Thymus (tissue), 11 donors: Measurements from ENCODE around the gene MYO5C. TPM values are rescaled to one million over a fixed set of nuclear protein-coding genes. Genes with fewer than 3 reads are reported as not detected.
A peak's percentile ranks its signal among the peaks of the same experiment; 100 is the strongest.

Experiments
- DNase-seq, 9 donors: peaks; one replicate each; pipeline ENCODE4 v3.0.0-alpha.2; 2013; ENCODE audit warnings: low spot score in 9 of 9, low read depth in 6 of 9, missing footprints in 1 of 9
- H3K27ac ChIP-seq, 2 donors: one replicate each; pipeline ENCODE4 v1.5.1; 2013; ENCODE audit warnings: control low read depth in 1 of 2, low read depth in 1 of 2, low read length in 1 of 2, mild to moderate bottlenecking in 1 of 2, moderate library complexity in 1 of 2
- H3K27me3 ChIP-seq, 2 donors: one replicate each; pipeline ENCODE4 v1.5.1; 2013; ENCODE audit warnings: low read length in 1 of 2; ENCODE audit not compliant: control insufficient read depth in 2 of 2, insufficient read depth in 1 of 2
- H3K36me3 ChIP-seq, 2 donors: one replicate each; pipeline ENCODE4 v1.5.1; 2013; ENCODE audit warnings: low read length in 1 of 2, mild to moderate bottlenecking in 1 of 2, moderate library complexity in 1 of 2; ENCODE audit not compliant: control insufficient read depth in 2 of 2, insufficient read depth in 2 of 2
- H3K4me1 ChIP-seq, 2 donors: one replicate each; pipeline ENCODE4 v1.5.1; 2013; ENCODE audit warnings: low read length in 2 of 2; ENCODE audit not compliant: control insufficient read depth in 2 of 2, insufficient read depth in 2 of 2
- H3K4me3 ChIP-seq, 2 donors: one replicate each; pipeline ENCODE4 v1.5.1; 2013; ENCODE audit warnings: low read length in 2 of 2, control low read depth in 1 of 2, mild to moderate bottlenecking in 1 of 2
- H3K9me3 ChIP-seq, 2 donors: one replicate each; pipeline ENCODE4 v1.5.1; 2013; ENCODE audit warnings: low read length in 1 of 2, mild to moderate bottlenecking in 1 of 2; ENCODE audit not compliant: control insufficient read depth in 2 of 2, insufficient read depth in 1 of 2
- WGBS: extraction: QIAGEN DNeasy Blood & Tissue Kit; methylation state at CpG from one replicate; pipeline ENCODE4 v1.1.7; 2013; 5-methylcytosine and 5-hydroxymethylcytosine counted together
- polyA plus RNA-seq: library from polyadenylated mRNA; stranded (reverse); fragments of 200-250 nt; gene quantifications from one replicate; pipeline ENCODE4 v1.2.3, GENCODE V29; 2013
- total RNA-seq: library from RNA; stranded (reverse); fragments of 120-200 nt; gene quantifications from one replicate; pipeline ENCODE4 v1.2.4, GENCODE V29; 2013
- donor health status: healthy.

The MYO5C gene
- total and polyA plus RNA-seq, 2 donors = 3.0 to 3.2 TPM

- Histone ChIP-seq H3K36me3 (peaks cover 17 to 18% of the 10 kb centered on the region in 2 donors), H3K27me3 (no peaks in the 10 kb centered on the region), H3K27ac (no peak overlapping the region), H3K4me1 (no peaks in the 10 kb centered on the region), H3K4me3 (no peak overlapping the region), H3K9me3 (no peaks in the 10 kb centered on the region)
- WGBS = 100% methylated on average over 2 of the region's 2 CpGs
- no peak for DNase-seq
Observed at GRCh38 chr15:52317688-52318087, 22.1 kb upstream of the MYO5C start.

DNA sequence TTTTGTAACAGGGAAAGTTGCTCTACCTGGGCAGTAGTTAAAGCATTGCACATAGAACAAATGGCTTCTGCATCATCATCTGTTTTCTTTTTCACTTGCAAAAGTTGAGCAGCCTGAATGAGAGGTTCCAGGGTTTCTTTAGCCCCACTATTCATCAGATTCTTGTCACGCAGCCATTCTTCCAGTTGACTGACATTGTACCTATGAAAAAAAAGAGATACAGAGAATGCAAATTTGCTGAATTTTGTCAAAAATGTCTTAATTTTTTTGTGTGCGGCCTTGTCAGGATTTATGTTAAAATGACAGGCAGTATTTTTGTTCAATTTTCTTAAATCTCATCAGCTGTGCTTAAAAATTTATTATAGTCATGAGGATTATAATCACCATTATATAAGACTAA lies 21.4 kb upstream of the MYO5C start:
- no peak overlapping the region for H3K4me3 ChIP-seq
- no peak overlapping the region for H3K27ac ChIP-seq
- H3K9me3 ChIP-seq = no peaks in the 10 kb centered on the region
- 98% methylated on average over 2 of the region's 2 CpGs for WGBS
- DNase-seq = no peak
- H3K4me1 ChIP-seq = no peaks in the 10 kb centered on the region
- H3K36me3 ChIP-seq = peaks cover 17 to 18% of the 10 kb centered on the region in 2 donors
- H3K27me3 ChIP-seq = no peaks in the 10 kb centered on the region

DNA sequence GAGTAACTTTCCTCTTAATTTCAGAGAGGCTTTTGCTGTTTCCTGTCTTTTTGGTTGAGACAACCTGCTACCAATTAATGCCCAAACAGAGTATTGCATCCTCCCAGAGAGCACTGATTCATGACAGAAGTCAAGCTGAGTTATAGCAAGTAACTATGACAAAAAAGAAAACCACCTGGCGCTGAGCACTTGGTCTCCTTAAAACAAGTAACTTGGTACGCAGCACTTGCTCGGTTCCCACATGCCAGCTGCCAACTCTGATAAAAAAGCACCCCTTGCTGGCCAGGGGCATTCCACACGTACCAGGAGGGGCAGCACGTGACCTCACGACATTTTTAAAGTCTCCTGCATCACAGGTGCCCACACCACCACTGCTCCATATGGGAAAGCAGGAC lies 13.5 kb upstream of the MYO5C start:
- Histone ChIP-seq H3K36me3 (no peaks in the 10 kb centered on the region), H3K4me3 (no peak overlapping the region), H3K27ac (no peak overlapping the region), H3K4me1 (no peaks in the 10 kb centered on the region), H3K9me3 (no peaks in the 10 kb centered on the region), H3K27me3 (no peaks in the 10 kb centered on the region)
- DNase-seq = no peak
- WGBS = 90% methylated on average over 6 of the region's 6 CpGs

- DNase-seq = no peak
- Histone ChIP-seq H3K27me3 (no peaks in the 10 kb centered on the region), H3K36me3 (no peaks in the 10 kb centered on the region), H3K27ac (no peak overlapping the region), H3K9me3 (no peaks in the 10 kb centered on the region), H3K4me1 (no peaks in the 10 kb centered on the region), H3K4me3 (no peak overlapping the region)
- 91% methylated on average over 8 of the region's 8 CpGs for WGBS
Observed at GRCh38 chr15:52308446-52309153, 13.0 kb upstream of the MYO5C start.

DNA sequence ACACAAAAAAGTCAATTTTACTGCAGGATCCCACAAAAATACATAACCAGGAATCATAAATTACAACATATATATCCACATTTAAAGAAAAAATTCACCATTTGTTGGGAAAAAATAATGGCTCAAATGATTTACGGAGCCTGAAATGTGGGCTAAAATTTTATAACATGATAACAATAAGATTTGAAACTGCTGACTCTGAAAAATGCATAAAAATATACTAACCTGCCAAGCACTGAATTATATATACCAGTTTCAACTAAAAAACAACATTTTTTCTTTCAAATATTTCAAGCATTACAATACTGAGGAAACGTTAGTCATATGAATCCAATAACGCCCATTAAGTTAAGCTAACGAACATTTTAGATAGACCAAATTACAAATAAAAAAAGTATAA lies 12.2 kb upstream of the MYO5C start:
- H3K27me3 ChIP-seq = no peaks in the 10 kb centered on the region
- over 99% methylated on average over 4 of the region's 4 CpGs for WGBS
- no peaks in the 10 kb centered on the region for H3K4me1 ChIP-seq
- no peak for DNase-seq
- no peak overlapping the region for H3K4me3 ChIP-seq
- no peaks in the 10 kb centered on the region for H3K36me3 ChIP-seq
- no peaks in the 10 kb centered on the region for H3K9me3 ChIP-seq
- no peak overlapping the region for H3K27ac ChIP-seq

DNA sequence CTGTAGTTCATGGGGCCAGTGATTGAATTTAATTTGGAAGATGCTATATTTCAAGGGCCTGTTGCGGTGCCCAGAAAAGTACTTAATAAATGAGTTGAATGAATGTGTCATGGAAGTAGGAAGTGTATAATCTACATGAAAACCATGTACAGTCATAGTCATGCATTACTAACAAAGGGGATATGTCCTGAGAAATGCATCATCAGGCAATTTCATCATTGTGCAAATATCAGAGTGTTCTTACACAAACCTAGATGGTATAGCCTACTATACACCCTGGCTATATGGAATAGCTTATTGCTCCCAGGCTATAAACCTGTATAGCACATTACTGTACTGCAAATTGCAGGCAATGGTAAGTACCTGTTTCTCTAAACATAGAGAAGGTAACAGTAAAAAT lies 10.7 kb upstream of the MYO5C start:
- Histone ChIP-seq H3K27ac (no peak overlapping the region), H3K27me3 (no peaks in the 10 kb centered on the region), H3K36me3 (no peaks in the 10 kb centered on the region), H3K4me3 (no peak overlapping the region), H3K9me3 (no peaks in the 10 kb centered on the region), H3K4me1 (no peaks in the 10 kb centered on the region)
- DNase-seq = no peak
- WGBS = 42% methylated on average over 1 of the region's 1 CpG

DNA sequence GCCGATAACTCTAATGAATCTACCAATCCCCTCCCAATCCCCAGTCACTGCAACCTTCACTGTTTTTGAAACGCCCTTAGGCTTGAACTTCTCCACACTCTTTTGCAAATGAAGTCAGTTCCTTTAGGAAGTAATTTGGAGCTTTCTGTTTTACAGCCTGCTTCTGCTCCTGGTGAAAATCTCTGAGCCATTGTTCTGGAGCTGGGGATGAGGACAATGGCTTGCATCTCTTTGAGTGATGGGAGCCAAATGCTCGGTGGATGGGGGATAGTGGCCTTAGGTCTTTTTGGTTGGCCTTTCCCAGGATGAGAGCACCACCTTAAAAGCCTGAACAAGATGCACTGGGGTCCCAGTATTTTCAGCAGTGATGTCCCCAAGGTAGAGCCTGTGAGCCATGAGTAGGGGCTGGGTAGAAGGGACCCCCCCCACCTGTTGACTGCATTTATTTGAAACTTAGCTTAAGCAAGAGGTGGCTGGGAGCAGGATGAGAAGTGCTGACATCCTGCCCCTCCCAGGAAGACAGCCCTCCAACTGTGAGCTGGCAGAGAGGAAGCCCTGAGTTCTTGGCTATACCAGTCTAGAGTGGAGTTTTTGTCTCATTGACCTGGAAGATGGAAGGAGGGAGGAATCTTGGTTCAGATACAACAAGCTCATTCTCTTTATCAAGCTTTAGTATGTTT lies 7.6 kb upstream of the MYO5C start:
- no peak for DNase-seq
- over 99% methylated on average over 3 of the region's 3 CpGs for WGBS
- H3K4me1 ChIP-seq = no peaks in the 10 kb centered on the region
- H3K4me3 ChIP-seq = no peak overlapping the region
- H3K27ac ChIP-seq = no peak overlapping the region
- no peaks in the 10 kb centered on the region for H3K27me3 ChIP-seq
- H3K9me3 ChIP-seq = no peaks in the 10 kb centered on the region
- no peaks in the 10 kb centered on the region for H3K36me3 ChIP-seq

DNA sequence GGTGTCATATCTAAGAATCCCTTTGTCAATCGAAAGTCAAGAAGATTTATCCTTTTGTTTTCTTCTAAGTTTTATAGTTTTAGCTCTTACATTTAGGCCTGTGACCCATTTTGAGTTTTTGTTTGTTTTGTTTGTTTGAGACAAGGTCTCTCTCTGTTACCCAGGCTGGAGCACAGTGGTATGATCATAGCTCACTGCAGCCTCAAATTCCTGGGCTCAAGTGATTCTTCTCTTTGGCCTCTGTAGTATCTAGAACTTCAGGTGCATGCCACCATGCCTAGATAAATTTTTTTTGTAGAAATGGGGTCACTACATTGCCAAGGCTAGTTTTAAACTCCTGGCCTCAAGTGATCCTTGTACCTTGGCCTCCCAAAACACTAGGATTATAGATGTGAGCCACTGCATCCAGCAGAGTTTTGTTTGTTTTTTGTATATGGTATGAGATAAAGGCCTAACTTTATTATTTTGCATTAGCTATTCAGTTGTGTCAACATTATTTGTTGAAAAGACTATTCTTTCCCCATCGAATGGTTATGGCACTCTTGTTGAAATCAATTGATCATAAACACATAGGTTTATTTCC lies 5.8 kb upstream of the MYO5C start:
- no peak overlapping the region for H3K27ac ChIP-seq
- DNase-seq = no peak
- WGBS = 94% methylated on average over 2 of the region's 2 CpGs

GRCh38 chr15:52294881-52295420 lies 653 bp downstream of the MYO5C start:
- Histone ChIP-seq H3K27me3 (peaks cover 16 to 20% of the 10 kb centered on the region in 2 donors), H3K27ac (no peak overlapping the region), H3K36me3 (no peaks in the 10 kb centered on the region), H3K4me1 (peaks cover 4 to 6% of the 10 kb centered on the region in 2 donors), H3K4me3 (peak overlapping the region; percentile 16 to 47), H3K9me3 (no peaks in the 10 kb centered on the region)
- WGBS = 3% methylated on average over 32 of the region's 32 CpGs
- DNase-seq = no peak

More for the DNA sequence above, 5.8 kb upstream of the MYO5C start:
- H3K4me3 ChIP-seq = no peak overlapping the region
- no peaks in the 10 kb centered on the region for H3K9me3 ChIP-seq
- peaks cover 0 to under 1% of the 10 kb centered on the region in 2 donors for H3K27me3 ChIP-seq
- H3K36me3 ChIP-seq = no peaks in the 10 kb centered on the region
- no peaks in the 10 kb centered on the region for H3K4me1 ChIP-seq
